GM12878 (cell line): ENCODE measurements around the gene C1orf232.

Source experiments
- ASH2L ChIP-seq: fragments of 300-600, 200-600 bp; sonication (generic); IDR thresholded peaks from 2 replicates; pipeline ENCODE4 v1.6.1; 2017; ENCODE audit warnings: low read depth, mild to moderate bottlenecking, borderline replicate concordance
- CEBPB ChIP-seq, 2 experiments: fragments of 150-350 bp in 1 of 2; IDR thresholded peaks; 2 replicates each; pipeline ENCODE4 v1.6.1; 2012 to 2014; ENCODE audit warnings: low read depth in 2 of 2, low read length in 2 of 2, borderline replicate concordance in 1 of 2, inconsistent platforms in 1 of 2
- CTCF ChIP-seq, 3 experiments: IDR thresholded peaks in 2 of 3; conservative IDR thresholded peaks in 1 of 3; 2 replicates each; pipeline ENCODE4 v1.5.1; 2011; ENCODE audit warnings: low read depth in 3 of 3, low read length in 3 of 3, mild to moderate bottlenecking in 3 of 3, control low read depth in 2 of 3, moderate library complexity in 2 of 3, inconsistent platforms in 1 of 3, mixed read lengths in 1 of 3; ENCODE audit not compliant: control insufficient read depth in 2 of 3, insufficient read depth in 1 of 3; ENCODE audit errors: extremely low read depth in 1 of 3
- CUX1 ChIP-seq: IDR thresholded peaks from 2 replicates; pipeline ENCODE4 v1.6.1; 2012; ENCODE audit warnings: improper control_type of control experiment, low read depth, low read length; ENCODE audit not compliant: insufficient replicate concordance
- EP300 ChIP-seq, 2 experiments: fragments of 150-350 bp in 1 of 2; IDR thresholded peaks; 2 replicates each; pipeline ENCODE4 v1.6.1; 2011 to 2012; ENCODE audit warnings: low read depth in 2 of 2, low read length in 2 of 2, borderline replicate concordance in 1 of 2, improper control_type of control experiment in 1 of 2, inconsistent platforms in 1 of 2; ENCODE audit not compliant: control insufficient read depth in 1 of 2
- HDAC6 ChIP-seq: fragments of 200-600 bp; sonication (generic); IDR thresholded peaks from one replicate; pipeline ENCODE4 v1.8.0; 2017; ENCODE audit warnings: antibody characterized with exemption; ENCODE audit not compliant: unreplicated experiment
- IKZF2 ChIP-seq, 2 experiments: fragments of 450-650 bp; IDR thresholded peaks; 2 replicates each; pipeline ENCODE4 v1.6.1; 2017; ENCODE audit warnings: mild to moderate bottlenecking in 2 of 2, moderate library complexity in 2 of 2
- MTA3 ChIP-seq: IDR thresholded peaks from 2 replicates; pipeline ENCODE4 v1.6.1; 2012; ENCODE audit warnings: low read length, inconsistent platforms, borderline replicate concordance
- PAX5 ChIP-seq: IDR thresholded peaks from 2 replicates; pipeline ENCODE4 v1.6.1; 2011; ENCODE audit warnings: low read depth, low read length, borderline replicate concordance
- POLR2A ChIP-seq: IDR thresholded peaks from 2 replicates; pipeline ENCODE4 v1.6.1; 2011; ENCODE audit warnings: low read depth, mild to moderate bottlenecking, low read length
- POLR2AphosphoS5 ChIP-seq: IDR thresholded peaks from 2 replicates; pipeline ENCODE4 v1.6.1; 2011; ENCODE audit warnings: mild to moderate bottlenecking, low read length, inconsistent platforms
- TCF12 ChIP-seq: IDR thresholded peaks from 2 replicates; pipeline ENCODE4 v1.6.1; 2011; ENCODE audit warnings: low read depth, mild to moderate bottlenecking, low read length
- TCF7 ChIP-seq: IDR thresholded peaks from 2 replicates; pipeline ENCODE4 v1.6.1; 2014; ENCODE audit warnings: antibody characterized with exemption, borderline replicate concordance

- TF ChIP-seq PAX5 (no peak), CTCF (IDR thresholded peaks at IDR 0.05 in 2 of 3, conservative IDR thresholded peaks at IDR 0.05 in 1 of 3; ENCODE audit: control insufficient read depth in 2 of 3, extremely low read depth in 1 of 3, insufficient read depth in 1 of 3, low read depth in 3 of 3, low read length in 3 of 3) (no peak), TCF12 (no peak), TCF7 (no peak), ASH2L (no peak), HDAC6 (no peak), POLR2A (no peak), CEBPB (IDR thresholded peaks at IDR 0.05; ENCODE audit: borderline replicate concordance in 1 of 2, low read depth in 2 of 2, low read length in 2 of 2) (no peak), EP300 (IDR thresholded peaks at IDR 0.05; ENCODE audit: borderline replicate concordance in 1 of 2, control insufficient read depth in 1 of 2, low read depth in 2 of 2, low read length in 2 of 2) (no peak), POLR2AphosphoS5 (no peak), MTA3 (no peak), IKZF2 (IDR thresholded peaks at IDR 0.05) (no peak), CUX1 (no peak)
Measured at GRCh38 chr1:26164861-26165842, 3.6 kb downstream of the C1orf232 start.
